Upper lobe of left lung (tissue), 6 donors: ENCODE results near the gene MGMT. TPM values are rescaled to one million over a fixed set of nuclear protein-coding genes. Genes with fewer than 3 reads are reported as not detected.

Experiments used
- ATAC-seq, 2 donors: fragments of 200-7000 bp; cut with Tn5 transposase; one replicate each; pipeline ENCODE4 v1.9.1; 2022; ENCODE audit warnings: mild to moderate bottlenecking in 2 of 2, moderate library complexity in 2 of 2; ENCODE audit not compliant: low FRiP score in 2 of 2
- DNase-seq, 2 donors: peaks; one replicate each; pipeline ENCODE4 v3.0.0-alpha.2; 2019 to 2020
- H3K27ac ChIP-seq, 4 donors: fragments of 200-600 bp; sonication (generic); one replicate each; pipeline ENCODE4 v1.5.1; 2016 to 2019
- H3K27me3 ChIP-seq, 4 donors: fragments of 200-600 bp; sonication (generic); one replicate each; pipeline ENCODE4 v1.5.1; 2017 to 2019
- H3K36me3 ChIP-seq, 4 donors: fragments of 200-600 bp; sonication (generic); one replicate each; pipeline ENCODE4 v1.5.1; 2016 to 2019
- H3K4me1 ChIP-seq, 4 donors: fragments of 200-600 bp; sonication (generic); one replicate each; pipeline ENCODE4 v1.5.1; 2018 to 2019
- H3K4me3 ChIP-seq, 4 donors: fragments of 200-600 bp; sonication (generic); one replicate each; pipeline ENCODE4 v1.5.1; 2017 to 2019; ENCODE audit warnings: mild to moderate bottlenecking in 2 of 4, moderate library complexity in 1 of 4
- H3K9me3 ChIP-seq, 4 donors: fragments of 200-600 bp; sonication (generic); one replicate each; pipeline ENCODE4 v1.5.1; 2018 to 2019
- CTCF ChIP-seq, 6 experiments: fragments of 450-650 bp in 4 of 6; fragments of 200-600 bp in 2 of 6; sonication (generic) in 2 of 6; IDR thresholded peaks; one replicate each; pipeline ENCODE4 v1.5.1; 2016 to 2019; ENCODE audit warnings: antibody characterized with exemption in 6 of 6
- EP300 ChIP-seq, 4 donors: sonication (generic); formaldehyde crosslinking; IDR thresholded peaks; one replicate each; pipeline ENCODE4 v1.5.1; 2017; ENCODE audit warnings: antibody characterized with exemption in 4 of 4, control low read depth in 2 of 4
- POLR2A ChIP-seq, 4 donors: fragments of 450-650 bp; IDR thresholded peaks; one replicate each; pipeline ENCODE4 v1.5.1; 2016 to 2017; ENCODE audit warnings: antibody characterized with exemption in 4 of 4, mild to moderate bottlenecking in 2 of 4
- POLR2AphosphoS5 ChIP-seq, 2 donors: sonication (generic); formaldehyde crosslinking; IDR thresholded peaks; one replicate each; pipeline ENCODE4 v1.5.1; 2017; ENCODE audit warnings: antibody characterized with exemption in 2 of 2
- WGBS, 2 donors: methylation state at CpG; one replicate each; pipeline ENCODE4 v1.1.5; 2017 to 2018; 5-methylcytosine and 5-hydroxymethylcytosine counted together
- total RNA-seq, 6 donors: library from RNA; depleted of rRNA in 4 of 6; stranded (reverse); fragments of >200 nt in 4 of 6; gene quantifications; one replicate each; pipeline versions ENCODE4 v1.1.0 to v1.2.1, GENCODE V29; 2016 to 2021
- donor health status: DM: no; HTN: no; CAD: no; lungs with moderate emphysema.
- donor health status: DM: no; HTN: yes; CAD: no; lungs with severe emphysema.

The MGMT gene
- total RNA-seq, 6 donors from 2014 or later = 20.9 to 44.0 (median 29.6) TPM

- no peaks in the 10 kb centered on the region for H3K4me1 ChIP-seq
- DNase-seq = no peak
These were observed 147.3 kb downstream of the MGMT start for GRCh38 chr10:129614341-129614740.

GRCh38 chr10:129615381-129615780 lies 148.3 kb downstream of the MGMT start:
- H3K9me3 ChIP-seq = no peaks in the 10 kb centered on the region
- no peak for ATAC-seq
- no peaks in the 10 kb centered on the region for H3K27me3 ChIP-seq
- no peak for DNase-seq
- H3K4me3 ChIP-seq = no peak overlapping the region
- no peaks in the 10 kb centered on the region for H3K4me1 ChIP-seq
- no peak for TF ChIP-seq CTCF (IDR thresholded peaks at IDR 0.05)
- no peak for TF ChIP-seq POLR2A (IDR thresholded peaks at IDR 0.05)
- no peak for TF ChIP-seq EP300 (IDR thresholded peaks at IDR 0.05)
- TF ChIP-seq POLR2AphosphoS5 (IDR thresholded peaks at IDR 0.05) = no peak
- H3K27ac ChIP-seq = no peak overlapping the region
- no peaks in the 10 kb centered on the region for H3K36me3 ChIP-seq
- WGBS, 2 donors = 98 to 100% methylated on average over 9 of the region's 9 CpGs

More at GRCh38 chr10:129614341-129614740, 147.3 kb downstream of the MGMT start:
- no peaks in the 10 kb centered on the region for H3K36me3 ChIP-seq
- 87 to 96% methylated on average over 19 of the region's 19 CpGs for WGBS, 2 donors
- no peak for ATAC-seq
- H3K4me3 ChIP-seq = no peak overlapping the region
- TF ChIP-seq POLR2A (IDR thresholded peaks at IDR 0.05) (no peak), CTCF (IDR thresholded peaks at IDR 0.05) (no peak), POLR2AphosphoS5 (IDR thresholded peaks at IDR 0.05) (no peak), EP300 (IDR thresholded peaks at IDR 0.05) (no peak)
- no peaks in the 10 kb centered on the region for H3K27me3 ChIP-seq
- H3K27ac ChIP-seq = no peak overlapping the region
- H3K9me3 ChIP-seq = no peaks in the 10 kb centered on the region

GRCh38 chr10:129615921-129616525 lies 149.0 kb downstream of the MGMT start:
- Histone ChIP-seq H3K4me3 (no peak overlapping the region), H3K27me3 (no peaks in the 10 kb centered on the region), H3K4me1 (no peaks in the 10 kb centered on the region), H3K9me3 (no peaks in the 10 kb centered on the region), H3K36me3 (no peaks in the 10 kb centered on the region), H3K27ac (no peak overlapping the region)
- DNase-seq = peak in 1 of 2 donors; percentile 30
- 94 to 98% methylated on average over 14 of the region's 14 CpGs for WGBS, 2 donors
- no peak for ATAC-seq
- TF ChIP-seq EP300 (IDR thresholded peaks at IDR 0.05) (no peak), POLR2AphosphoS5 (IDR thresholded peaks at IDR 0.05) (no peak)

GRCh38 chr10:129617768-129618167 lies 150.7 kb downstream of the MGMT start:
- Histone ChIP-seq H3K9me3 (no peaks in the 10 kb centered on the region), H3K27me3 (no peaks in the 10 kb centered on the region), H3K4me1 (no peaks in the 10 kb centered on the region), H3K36me3 (no peaks in the 10 kb centered on the region), H3K4me3 (no peak overlapping the region), H3K27ac (no peak overlapping the region)
- TF ChIP-seq POLR2A (IDR thresholded peaks at IDR 0.05) (no peak), POLR2AphosphoS5 (IDR thresholded peaks at IDR 0.05) (no peak), EP300 (IDR thresholded peaks at IDR 0.05) (no peak), CTCF (IDR thresholded peaks at IDR 0.05) (no peak)
- DNase-seq = no peak
- no peak for ATAC-seq
- WGBS, 2 donors = 97 to 100% methylated on average over 3 of the region's 3 CpGs

GRCh38 chr10:129621062-129621461 lies 154.0 kb downstream of the MGMT start:
- no peak for ATAC-seq
- no peak overlapping the region for H3K4me3 ChIP-seq

More at GRCh38 chr10:129621062-129621461, 154.0 kb downstream of the MGMT start:
- TF ChIP-seq CTCF (IDR thresholded peaks at IDR 0.05) (no peak), POLR2A (IDR thresholded peaks at IDR 0.05) (no peak), EP300 (IDR thresholded peaks at IDR 0.05) (no peak), POLR2AphosphoS5 (IDR thresholded peaks at IDR 0.05) (no peak)
- WGBS, 2 donors = 77 to 80% methylated on average over 7 of the region's 7 CpGs
- no peak for DNase-seq
- no peaks in the 10 kb centered on the region for H3K36me3 ChIP-seq
- H3K9me3 ChIP-seq = no peaks in the 10 kb centered on the region
- H3K4me1 ChIP-seq = no peaks in the 10 kb centered on the region
- H3K27me3 ChIP-seq = no peaks in the 10 kb centered on the region
- H3K27ac ChIP-seq = no peak overlapping the region
